ENCODE results near the gene NDST4.

NDST4 gene

GRCh38 chr4:114921191-114921590, 192.2 kb downstream of the NDST4 start:
- in situ Hi-C loops (cut with HindIII; ENCODE audit: low sequenced_read_pairs): no loop called here

GRCh38 chr4:114911111-114911510, 202.3 kb downstream of the NDST4 start:
- in situ Hi-C loops (cut with HindIII; ENCODE audit: low sequenced_read_pairs): no loop called here

GRCh38 chr4:114907568-114907967, 205.9 kb downstream of the NDST4 start:
- in situ Hi-C loops (cut with HindIII; ENCODE audit: low sequenced_read_pairs): no loop called here

- in situ Hi-C loops (cut with HindIII; ENCODE audit: low sequenced_read_pairs): no loop called here
These were observed 208.4 kb downstream of the NDST4 start for GRCh38 chr4:114905017-114905416.

- in situ Hi-C loops (cut with HindIII; ENCODE audit: low sequenced_read_pairs): no loop called here
These were observed 212.5 kb downstream of the NDST4 start for GRCh38 chr4:114900934-114901333.

- in situ Hi-C loops (cut with HindIII; ENCODE audit: low sequenced_read_pairs): no loop called here
These were observed 222.6 kb downstream of the NDST4 start for GRCh38 chr4:114890773-114891172.

GRCh38 chr4:114886761-114887160, 226.7 kb downstream of the NDST4 start:
- in situ Hi-C loops (cut with HindIII; ENCODE audit: low sequenced_read_pairs): no loop called here

GRCh38 chr4:114883641-114884040, 229.8 kb downstream of the NDST4 start:
- in situ Hi-C loops (cut with HindIII; ENCODE audit: low sequenced_read_pairs): no loop called here

- in situ Hi-C loops (cut with HindIII; ENCODE audit: low sequenced_read_pairs): no loop called here
These were observed 233.3 kb downstream of the NDST4 start for GRCh38 chr4:114879916-114880669.

GRCh38 chr4:114875630-114876029, 237.8 kb downstream of the NDST4 start:
- in situ Hi-C loops (cut with HindIII; ENCODE audit: low sequenced_read_pairs): no loop called here

GRCh38 chr4:114874321-114874720, 239.1 kb downstream of the NDST4 start:
- in situ Hi-C loops (cut with HindIII; ENCODE audit: low sequenced_read_pairs): no loop called here

GRCh38 chr4:114870987-114871386, 242.4 kb downstream of the NDST4 start:
- in situ Hi-C loops (cut with HindIII; ENCODE audit: low sequenced_read_pairs): no loop called here

- in situ Hi-C loops (cut with HindIII; ENCODE audit: low sequenced_read_pairs): no loop called here
These were observed 246.3 kb downstream of the NDST4 start for GRCh38 chr4:114866901-114867670.

- in situ Hi-C loops (cut with HindIII; ENCODE audit: low sequenced_read_pairs): no loop called here
These were observed 249.4 kb downstream of the NDST4 start for GRCh38 chr4:114864060-114864459.

- in situ Hi-C loops (cut with HindIII; ENCODE audit: low sequenced_read_pairs): no loop called here
These were observed 252.6 kb downstream of the NDST4 start for GRCh38 chr4:114860786-114861185.

GRCh38 chr4:114857831-114858230, 255.6 kb downstream of the NDST4 start:
- in situ Hi-C loops (cut with HindIII; ENCODE audit: low sequenced_read_pairs): no loop called here

GRCh38 chr4:114839986-114840385, 273.4 kb downstream of the NDST4 start:
- in situ Hi-C loops (cut with HindIII; ENCODE audit: low sequenced_read_pairs): no loop called here

- in situ Hi-C loops (cut with HindIII; ENCODE audit: low sequenced_read_pairs): no loop called here
These were observed 282.8 kb downstream of the NDST4 start for GRCh38 chr4:114830628-114831027.

- in situ Hi-C loops (cut with HindIII; ENCODE audit: low sequenced_read_pairs): no loop called here
These were observed 285.8 kb downstream of the NDST4 start for GRCh38 chr4:114827651-114828050.

GRCh38 chr4:114815760-114816159, 297.7 kb downstream of the NDST4 start:
- in situ Hi-C loops (cut with HindIII; ENCODE audit: low sequenced_read_pairs): no loop called here

- in situ Hi-C loops (cut with HindIII; ENCODE audit: low sequenced_read_pairs): no loop called here
These were observed 299.5 kb downstream of the NDST4 start for GRCh38 chr4:114813961-114814360.

GRCh38 chr4:114811564-114812301, 301.7 kb downstream of the NDST4 start:
- in situ Hi-C loops (cut with HindIII; ENCODE audit: low sequenced_read_pairs): no loop called here

All from DLD1 (cell line).